GM19455 (cell line): ENCODE results near the gene FAM53B.
A peak's percentile ranks its signal among the peaks of the same experiment; 100 is the strongest.

Source experiments
- ATAC-seq: cut with Tn5 transposase; IDR thresholded peaks from one replicate; pipeline ENCODE4 v1.9.1; 2021; ENCODE audit not compliant: unreplicated experiment

Gene FAM53B

DNA sequence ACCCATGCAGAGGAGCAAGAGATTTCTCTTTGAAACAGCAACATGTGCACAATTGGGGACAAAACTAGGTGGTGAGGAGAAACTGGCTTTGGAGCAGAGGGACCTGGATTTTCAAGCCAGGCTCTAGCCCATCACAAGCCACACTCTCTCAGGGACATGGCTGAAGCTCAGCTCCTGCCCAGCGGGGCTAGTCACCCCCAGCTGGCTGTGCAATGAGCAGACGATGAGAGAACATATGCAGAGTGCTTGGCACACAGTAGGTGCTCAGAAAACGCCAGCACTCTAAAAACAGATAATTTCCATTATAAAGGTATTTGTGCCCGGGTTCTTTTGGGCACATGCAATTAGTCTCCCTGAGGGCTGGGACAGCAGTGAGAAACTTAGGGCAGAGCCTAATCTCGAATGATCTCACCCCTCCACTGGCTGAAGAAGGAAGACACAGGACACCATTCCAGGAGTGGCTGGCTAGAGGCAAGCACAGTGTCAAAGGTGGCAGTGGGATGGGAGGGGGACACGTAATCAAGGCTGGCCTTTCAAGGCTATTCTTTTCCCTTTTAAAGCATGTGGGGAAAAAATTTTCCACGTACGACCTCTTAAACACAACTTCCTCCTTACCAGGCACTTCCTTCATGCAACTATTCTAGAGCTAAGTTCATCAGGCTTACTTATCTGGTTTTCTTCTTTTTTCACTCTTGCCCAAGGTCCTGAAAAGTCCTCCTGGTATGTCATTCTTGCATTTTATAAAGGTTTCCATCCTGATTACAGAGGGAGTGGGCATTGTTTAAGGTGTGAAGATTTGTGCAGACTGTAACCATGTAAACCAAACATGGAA, 15.1 kb downstream of the FAM53B start:
- ATAC-seq, result no peak

DNA sequence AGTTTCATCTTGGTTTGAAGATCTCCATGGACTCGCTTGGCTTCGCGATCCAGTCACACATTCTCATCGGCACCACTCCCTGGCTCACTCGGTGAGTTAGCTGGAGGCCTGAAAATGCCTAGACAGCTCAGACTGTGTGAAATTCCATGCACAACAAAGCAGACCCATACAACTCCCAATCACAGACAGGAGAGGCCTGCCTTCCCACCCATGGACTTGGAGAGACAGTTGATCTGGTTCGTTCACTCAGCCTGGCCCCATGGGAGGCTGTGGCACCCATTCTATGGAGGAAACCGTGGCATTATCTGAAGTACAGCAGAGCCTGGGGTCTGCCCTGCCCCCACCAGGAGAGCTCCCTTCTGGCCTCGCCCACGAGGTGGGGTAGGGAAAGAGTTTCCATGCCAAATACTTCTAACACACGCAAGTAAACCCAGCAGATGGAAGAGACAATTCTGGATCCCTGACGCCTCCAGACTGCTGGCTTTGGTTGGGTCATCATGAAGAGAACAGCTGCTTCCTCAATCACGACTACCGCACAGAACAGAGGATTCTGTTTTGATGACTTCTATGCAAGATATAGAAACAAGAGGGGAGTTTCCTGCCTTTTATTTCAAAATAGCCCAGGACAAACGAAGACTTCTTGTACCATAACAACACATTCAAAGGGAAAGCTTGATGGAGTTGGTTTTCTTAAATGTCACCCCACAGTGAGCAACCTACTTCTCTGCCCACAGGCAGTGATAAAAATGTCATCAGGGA, 15.9 kb downstream of the FAM53B start:
- ATAC-seq, result no peak

DNA sequence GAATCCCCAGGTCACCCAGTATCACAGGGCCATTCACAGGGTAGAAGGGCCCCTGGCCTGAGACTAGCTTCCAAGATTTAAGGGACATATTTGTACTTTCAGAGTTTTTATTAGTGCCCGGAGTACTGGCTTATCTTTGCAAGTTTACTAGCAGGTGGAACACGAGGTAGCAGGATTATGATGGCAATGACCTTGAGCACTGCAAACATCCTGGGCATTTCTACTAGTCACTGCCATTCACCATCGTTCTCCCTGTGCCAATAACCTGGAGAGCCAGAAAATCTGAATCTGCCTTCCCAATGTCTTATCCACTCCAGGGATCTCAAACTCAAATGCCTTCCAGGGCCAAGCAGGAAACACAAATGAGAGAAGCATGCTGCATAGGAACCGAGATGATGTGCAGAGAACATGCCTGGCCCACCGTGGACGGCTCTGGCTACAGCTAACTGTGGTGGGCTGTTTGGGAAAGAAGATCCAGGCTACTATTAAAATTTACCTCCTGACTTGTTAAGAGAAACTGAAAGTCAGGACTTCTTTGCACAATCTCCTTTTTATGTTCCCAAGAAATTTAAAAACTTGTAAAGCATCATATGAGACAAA, 16.7 kb downstream of the FAM53B start:
- ATAC-seq, result no peak

DNA sequence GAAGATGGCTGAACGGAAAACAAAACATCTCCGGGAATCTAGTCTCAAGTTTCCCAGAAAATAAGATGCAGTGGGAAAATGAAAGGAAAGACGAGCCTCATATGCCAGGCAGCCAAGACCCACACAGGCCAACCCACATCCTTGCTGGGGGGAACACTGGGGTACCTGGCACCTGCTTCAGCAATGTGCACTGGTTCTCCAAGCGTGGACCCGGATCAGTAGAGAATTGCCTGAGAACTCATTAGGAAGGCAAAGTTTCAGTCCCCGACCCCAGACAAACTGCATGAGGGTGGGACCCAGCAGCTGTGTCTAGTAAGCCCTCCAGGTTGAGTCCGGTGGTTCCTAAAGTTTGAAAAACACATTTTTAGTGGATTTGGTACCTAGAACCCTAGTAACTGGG, 18.4 kb downstream of the FAM53B start:
- no peak for ATAC-seq

DNA sequence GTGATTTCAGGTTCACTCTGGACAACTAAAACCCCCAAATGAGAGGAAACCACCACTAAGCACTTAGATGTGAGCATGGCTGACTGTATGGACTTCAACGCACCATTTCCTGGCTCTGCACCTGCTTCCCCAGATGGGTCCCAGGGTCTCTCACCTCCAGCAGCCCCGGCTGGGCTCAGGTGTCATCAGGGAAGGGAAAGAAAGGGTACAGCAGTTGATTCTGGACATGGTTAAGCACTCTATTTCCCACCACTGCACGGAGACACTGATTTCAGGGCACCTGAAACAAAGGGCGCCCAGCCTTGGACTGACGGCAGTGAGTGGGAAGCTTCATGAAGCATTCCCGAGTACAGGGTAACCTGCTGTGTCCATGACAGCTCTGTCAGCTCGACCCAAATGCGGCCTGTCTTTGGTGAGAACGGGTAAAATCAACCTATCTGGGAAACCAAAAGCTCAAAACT, 19.0 kb downstream of the FAM53B start:
- no peak for ATAC-seq

DNA sequence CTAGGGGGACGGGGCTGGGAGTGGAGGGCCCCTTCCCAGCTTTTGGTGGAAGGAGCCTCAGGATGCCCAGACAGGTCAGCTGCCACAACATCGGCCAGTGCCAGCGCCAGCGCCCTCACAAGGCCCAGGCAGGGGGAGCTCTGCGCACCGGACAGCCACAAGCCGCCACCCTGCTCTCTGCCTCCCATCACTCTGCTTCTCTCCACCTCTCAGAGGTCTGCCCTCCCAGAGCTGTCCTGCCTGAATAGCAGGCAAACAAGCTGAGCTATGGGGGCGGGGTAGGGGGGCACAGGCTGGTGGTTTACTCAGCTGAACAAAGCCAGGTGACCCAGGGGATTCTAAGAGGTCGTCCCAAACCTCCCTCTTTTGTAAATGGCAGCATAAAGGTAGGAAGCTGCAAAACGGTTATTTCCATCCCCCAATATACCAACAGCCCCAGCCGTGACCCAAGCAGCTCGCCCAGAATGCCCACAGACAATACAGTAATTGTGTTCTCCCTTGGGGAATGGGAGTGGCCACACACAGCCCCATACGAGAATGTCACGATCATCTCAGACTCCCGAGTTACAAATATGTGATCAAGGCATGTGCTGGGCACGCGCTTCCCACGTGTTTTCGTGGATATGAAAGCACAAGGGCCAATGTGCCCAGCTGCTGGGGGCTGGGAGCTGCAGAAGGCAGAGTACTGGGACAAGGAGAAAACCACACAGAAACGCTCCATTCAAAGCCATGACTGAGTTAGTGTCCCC, 19.7 kb downstream of the FAM53B start:
- ATAC-seq, result no peak

DNA sequence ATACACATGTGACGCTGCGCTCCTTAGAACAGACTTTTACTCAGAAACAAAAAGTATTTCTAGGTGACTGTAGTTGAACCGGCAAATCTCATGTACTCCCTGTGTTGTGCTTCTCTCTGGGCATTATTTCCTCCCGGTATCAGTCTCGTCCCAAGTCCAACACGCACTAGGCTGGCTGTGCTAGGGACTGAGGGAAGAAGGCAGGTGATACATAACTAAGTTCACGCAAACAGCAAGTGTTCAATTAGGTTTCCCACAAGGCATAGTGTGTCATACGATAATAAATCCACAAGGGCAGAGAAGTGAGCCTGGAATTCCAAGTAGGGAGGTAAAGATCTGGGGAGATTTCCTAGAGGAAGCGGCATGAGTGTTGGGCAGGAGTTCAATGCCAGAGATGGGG, 20.4 kb downstream of the FAM53B start:
- no peak for ATAC-seq

DNA sequence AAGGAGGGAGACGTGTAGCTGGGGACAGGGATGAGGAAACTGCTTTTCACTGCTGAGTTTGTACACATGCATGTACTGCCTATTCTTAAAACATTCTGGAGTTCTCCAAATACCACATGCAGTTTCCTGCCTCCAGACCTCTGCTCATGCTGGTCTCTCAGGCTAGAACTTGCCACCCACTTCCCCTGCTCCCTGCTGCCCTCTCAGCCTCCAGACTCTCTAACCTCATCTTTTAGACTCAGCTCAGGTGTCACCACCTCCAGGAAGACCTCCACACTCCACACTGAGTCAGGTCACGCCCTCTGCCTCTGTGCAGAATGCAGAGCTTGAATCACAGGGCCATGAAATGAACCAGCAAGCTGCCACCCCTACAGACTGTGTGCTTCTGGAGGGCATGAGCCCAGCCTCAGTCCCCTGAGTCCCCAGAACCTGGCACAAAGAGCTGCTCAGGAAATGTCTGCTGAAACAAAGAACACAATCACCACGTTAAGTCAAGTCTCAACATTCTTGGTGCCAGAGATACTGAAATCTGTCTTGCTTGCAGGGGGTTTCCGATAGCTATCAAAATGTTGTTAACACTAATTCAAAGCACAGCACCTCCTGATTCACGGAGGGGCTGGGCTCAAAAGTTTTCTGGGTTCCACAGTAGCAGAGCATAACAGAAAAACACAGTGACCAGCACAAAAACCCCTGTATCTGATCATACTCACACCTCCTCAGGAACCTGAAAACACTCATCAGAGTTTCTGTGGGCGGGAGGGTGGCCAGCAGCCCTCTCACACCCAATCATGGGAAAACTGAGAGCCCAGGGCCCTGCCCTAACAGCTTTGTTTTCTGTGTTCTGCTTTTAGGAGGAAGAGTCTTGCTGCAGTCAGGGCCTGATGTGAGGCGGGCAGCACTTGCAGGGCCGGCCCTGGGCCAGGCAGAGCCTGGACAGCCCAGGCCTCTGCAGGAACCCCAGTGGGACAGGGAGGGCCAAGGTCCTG, 21.1 kb downstream of the FAM53B start:
- ATAC-seq, result peak; percentile 71

DNA sequence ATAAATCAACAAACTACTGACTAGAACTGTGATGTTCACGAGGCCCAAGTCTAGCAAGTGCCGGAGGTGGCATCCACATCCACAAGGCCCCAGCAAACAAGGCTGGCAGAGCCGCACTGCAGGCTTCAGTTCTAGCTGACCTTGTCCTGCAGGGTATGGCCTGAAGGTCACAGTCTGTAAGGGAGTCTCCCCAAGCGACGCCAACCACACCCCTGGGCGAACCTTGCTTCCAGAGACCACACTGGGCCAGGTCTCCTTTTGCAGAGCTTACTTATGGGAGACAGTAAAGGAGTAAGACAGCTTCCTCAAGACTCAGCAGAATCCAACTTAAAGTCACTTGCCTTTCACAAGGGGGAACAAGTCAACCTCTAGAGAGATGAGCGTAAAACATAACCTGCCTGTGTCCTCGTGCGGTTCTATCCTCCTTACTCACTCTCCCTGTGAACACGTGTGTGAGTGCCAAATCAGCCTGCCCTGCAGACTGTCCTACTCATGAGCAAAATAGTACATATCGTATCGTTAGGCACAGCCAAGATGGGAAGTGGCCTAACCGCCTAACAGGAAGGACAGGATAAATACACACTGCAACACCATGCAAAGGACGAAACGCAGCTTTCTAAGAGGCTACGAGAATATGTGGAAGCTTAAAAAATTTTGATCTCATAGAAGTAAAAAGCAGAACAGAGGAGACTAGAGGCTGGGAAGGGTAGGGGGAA, 22.7 kb downstream of the FAM53B start:
- ATAC-seq, result no peak

DNA sequence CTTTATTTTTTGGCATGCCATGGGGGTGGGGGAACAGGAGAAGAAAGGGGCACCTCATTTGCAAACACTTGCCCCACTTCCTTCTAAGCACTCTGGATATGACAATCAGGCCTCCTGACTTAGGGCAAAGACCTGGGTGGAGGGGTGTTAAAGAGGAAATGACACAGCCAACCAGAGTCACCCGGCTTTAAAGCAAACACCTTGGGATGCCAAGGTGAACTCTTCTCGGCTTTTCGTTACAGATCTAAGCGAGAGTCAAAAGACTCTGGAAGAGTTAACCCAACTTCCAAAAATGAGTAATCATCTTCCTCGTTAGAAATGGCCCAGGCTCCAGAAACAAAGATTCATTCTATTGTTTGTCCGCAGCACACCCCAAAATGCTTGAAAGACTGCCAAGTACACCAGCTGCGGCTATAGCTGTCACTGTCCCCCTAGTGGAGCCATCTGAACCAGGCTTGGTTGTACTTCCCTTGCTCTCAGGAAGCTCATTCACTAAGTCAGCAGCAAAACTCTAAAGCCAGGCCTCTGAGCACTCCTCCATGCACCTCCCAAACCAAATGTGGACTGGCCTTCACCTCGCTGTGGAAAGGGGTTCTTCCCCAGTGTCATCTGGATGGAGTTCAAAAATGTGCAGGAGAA, 24.8 kb downstream of the FAM53B start:
- ATAC-seq, result peak; percentile 46

DNA sequence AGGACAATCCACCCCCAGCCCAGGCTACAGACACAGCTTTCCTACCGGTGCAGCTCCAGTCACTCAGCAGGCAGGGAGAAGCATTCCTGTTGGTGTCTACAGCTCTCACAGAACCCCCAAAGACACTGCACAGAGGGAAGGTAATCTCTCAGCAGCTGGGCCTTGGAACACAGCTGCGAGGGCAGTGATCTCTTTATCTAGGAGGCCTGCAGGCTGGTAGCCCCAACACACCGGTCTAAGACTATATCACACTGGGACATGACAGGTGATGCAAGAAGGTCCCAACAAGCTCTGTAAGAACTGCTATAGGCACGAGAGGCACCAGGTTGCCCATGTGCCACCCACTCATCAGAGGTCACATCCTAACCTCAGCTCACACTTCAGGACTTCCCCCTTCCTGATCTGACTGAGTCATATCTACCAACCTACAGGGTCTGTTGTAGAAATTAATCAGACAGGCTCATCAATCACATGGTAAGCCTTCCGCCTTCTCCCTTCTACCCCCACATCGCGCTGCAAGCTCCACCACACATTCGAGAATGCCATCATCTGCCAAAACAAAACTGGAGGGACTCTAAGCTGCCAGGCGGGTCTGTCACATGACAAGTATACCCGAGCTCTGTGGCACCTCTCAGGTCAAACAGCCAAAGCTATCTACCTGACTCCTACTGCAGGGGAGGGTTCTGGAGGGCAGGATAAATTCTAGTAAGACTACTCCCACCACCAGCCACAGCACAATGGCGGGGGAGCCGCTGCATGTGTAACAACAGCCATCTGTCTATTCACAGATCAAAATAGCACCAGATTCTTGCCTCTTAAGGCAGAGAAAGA, 26.1 kb downstream of the FAM53B start:
- peak; percentile 49 for ATAC-seq

DNA sequence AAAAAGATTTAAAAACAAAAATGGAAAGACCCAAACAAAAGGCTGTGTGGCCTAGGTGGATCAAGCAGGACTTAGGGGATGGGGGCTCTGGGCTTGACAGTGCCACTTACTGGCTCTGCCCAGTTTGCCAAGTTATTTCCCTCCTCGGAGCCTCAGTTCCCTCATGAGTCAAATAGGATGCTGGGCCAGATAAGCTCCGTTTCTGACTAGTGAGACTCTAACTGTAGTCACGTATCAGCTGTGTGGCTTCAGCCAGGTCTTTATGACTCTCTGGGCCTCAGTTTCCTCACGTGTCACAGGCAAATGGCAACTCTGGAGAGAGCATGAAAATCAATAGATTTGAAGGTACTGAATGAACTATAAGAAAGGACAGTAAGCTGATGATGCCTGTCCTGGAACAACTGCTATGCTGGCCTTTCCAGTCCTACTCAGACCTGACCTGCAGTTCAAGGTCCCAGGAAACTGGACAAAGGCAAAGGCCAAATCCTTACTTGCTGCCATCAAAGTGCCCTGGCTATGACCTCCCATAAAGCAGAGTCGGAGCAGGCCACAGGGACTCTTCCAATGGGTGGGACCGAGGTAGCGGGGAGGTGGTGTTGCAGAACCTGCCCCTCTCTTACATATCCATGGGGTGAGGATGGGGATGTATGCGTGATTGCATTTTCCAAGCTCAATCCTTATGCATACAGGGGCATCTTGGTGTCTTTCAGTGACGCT, 27.0 kb downstream of the FAM53B start:
- ATAC-seq, result no peak

DNA sequence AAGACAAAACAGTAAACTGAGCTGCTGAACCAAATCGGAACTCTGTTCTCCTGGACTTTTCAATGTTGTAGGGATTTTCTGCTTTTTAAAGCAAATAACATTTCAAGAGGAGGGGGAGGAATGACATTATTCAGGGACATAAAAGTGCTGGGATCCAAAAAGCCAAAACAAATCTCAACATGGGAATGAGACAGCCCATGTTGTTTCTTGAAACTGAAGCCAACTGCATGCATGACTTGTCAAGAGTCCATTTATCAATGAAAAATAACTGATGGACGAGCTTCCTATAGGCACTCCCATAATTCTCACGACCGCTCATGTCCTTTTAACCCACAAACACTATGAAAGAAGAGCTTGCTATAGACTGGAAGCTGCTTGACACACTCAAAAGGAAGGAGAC, 27.8 kb downstream of the FAM53B start:
- no peak for ATAC-seq

DNA sequence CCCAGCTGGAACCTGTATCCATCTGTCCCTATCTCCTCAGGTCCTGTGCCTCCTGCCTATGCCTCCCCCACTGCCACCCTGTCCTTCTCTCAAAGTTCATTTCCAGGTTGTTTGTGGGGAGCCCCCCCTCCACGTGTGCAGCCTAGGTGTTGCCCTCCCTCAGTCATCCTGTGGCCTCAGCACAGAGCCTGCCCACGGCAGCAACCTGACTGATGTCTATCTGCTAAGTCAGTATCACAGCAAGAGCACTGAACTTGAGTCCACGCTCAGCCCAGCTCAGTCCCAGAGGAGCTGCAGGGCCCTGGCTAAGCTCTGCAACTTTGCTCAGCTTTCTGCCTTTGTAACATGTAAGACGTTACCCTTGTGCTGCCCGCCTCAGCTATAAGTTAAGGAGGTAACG, 28.7 kb downstream of the FAM53B start:
- no peak for ATAC-seq

DNA sequence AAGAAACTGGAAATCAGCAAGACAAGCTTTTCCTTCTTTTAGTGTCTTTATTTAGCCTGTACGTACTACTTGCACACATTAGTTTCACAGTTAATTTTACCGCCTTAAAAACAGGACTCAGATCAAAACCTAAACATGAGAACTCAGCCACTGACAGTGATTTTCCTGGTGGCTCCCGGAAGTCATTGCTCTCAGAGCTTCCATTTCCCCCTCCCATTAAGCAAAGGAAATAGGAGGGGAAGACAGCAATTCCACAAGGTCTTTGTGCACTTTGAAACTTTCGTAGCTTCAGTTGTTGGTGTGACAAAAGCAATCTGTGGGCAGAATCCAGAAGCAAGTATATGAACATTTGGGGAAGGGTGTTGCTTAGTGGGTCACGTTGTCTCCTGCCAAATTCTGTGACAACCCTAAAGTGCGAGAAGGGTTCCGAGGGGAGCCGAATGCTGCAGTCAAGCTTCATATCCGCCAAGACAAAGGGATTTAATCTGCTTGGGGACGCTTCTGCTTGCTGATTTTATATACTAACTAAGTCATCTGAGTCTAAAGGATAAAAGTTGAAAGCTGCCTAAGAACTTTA, 30.4 kb downstream of the FAM53B start:
- no peak for ATAC-seq

DNA sequence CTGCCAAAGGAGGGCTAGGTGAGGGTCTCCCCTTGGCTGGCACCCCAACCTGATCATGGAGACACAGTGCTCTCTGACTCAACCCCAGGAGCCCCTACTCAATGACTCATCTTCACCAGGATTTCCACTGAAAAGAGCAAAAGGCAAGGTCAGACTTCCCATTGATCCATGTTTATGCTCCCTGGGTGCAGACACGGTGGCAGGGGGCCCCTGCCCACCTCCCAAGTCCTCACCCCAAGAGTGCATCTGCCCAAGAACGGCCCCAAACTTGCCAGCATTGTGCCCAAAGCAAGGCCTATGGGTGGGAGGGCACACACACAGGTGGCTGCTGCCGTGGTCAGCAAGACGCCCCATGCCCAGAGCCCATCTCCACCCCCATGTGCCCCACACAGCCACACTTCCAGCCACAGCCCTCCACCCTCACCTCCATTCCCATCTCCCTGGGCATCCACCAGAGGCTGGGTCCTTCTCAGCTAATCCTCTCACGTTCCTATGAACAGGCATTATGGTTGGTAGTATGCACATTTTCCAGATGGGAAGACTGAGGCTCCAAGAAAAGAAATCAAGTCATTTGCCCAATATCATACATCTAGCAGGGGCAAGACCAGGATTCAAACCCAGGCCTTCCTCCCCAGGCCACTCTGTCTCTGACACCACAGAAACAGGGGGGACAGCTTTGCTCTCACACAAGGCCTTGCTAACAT, 31.3 kb downstream of the FAM53B start:
- no peak for ATAC-seq
